HepG2 (cell line): ENCODE results near the gene CITED2. TPM values are rescaled to one million over a fixed set of nuclear protein-coding genes. Genes with fewer than 3 reads are reported as not detected.

Source experiments
- ATAC-seq: fragments of 200-7000 bp; cut with Tn5 transposase; 3 replicates; pipeline ENCODE4 v1.9.1; 2020; ENCODE audit warnings: mild to moderate bottlenecking, moderate library complexity
- BruUV-seq: library from RNA; stranded (reverse); fragments of 400-500 nt; replicated peaks from 2 replicates; lab custom pipeline; 2021; lab: Mats Ljungman, UMichigan
- CTCF ChIA-PET: fragments of 300-600 bp; formaldehyde crosslinking; extraction: SDS; loops from one replicate; lab custom pipeline; 2021; ENCODE audit warnings: low total read pairs, inconsistent platforms, low intra/inter-chr PET ratio; lab: Yijun Ruan, JAX
- POLR2A ChIA-PET: fragments of 350-600 bp; sonication (Branson Sonifier 250); formaldehyde crosslinking; loops from one replicate; lab custom pipeline; 2020; ENCODE audit warnings: antibody characterized with exemption, inconsistent platforms; lab: Yijun Ruan, JAX
- DNase-seq: peaks from one replicate; pipeline ENCODE4 v3.0.0-alpha.2; 2015; ENCODE audit warnings: low spot score
- FAIRE-seq: peaks from 3 replicates; lab custom pipeline; 2011; peaks lifted over from hg19 to GRCh38; lab: Jason Lieb, UNC
- H2AFZ ChIP-seq: one replicate; pipeline ENCODE4 v1.6.1; 2011; ENCODE audit warnings: low read length, inconsistent platforms
- H3K27ac ChIP-seq: fragments of 300-600 bp; 3 replicates; pipeline ENCODE4 v1.8.0; 2011; ENCODE audit warnings: mixed run types, mild to moderate bottlenecking, mixed read lengths, low read length, inconsistent platforms; ENCODE audit not compliant: insufficient read depth; ENCODE audit errors: extremely low read length
- H3K27me3 ChIP-seq, 2 experiments: fragments of 200-600 bp in 1 of 2; 2 replicates in 1 of 2; 3 replicates in 1 of 2; pipeline versions ENCODE4 v1.6.0 to v1.8.0; 2011; ENCODE audit warnings: low read length in 2 of 2, mild to moderate bottlenecking in 2 of 2, moderate library complexity in 2 of 2, inconsistent platforms in 1 of 2; ENCODE audit not compliant: insufficient read depth in 2 of 2, control insufficient read depth in 1 of 2
- H3K36me3 ChIP-seq, 2 experiments: fragments of 200-600 bp in 1 of 2; replicated peaks in 1 of 2; 2 replicates in 1 of 2; 3 replicates in 1 of 2; pipeline versions ENCODE4 v1.5.1 to v1.8.0; 2011; ENCODE audit warnings: low read length in 2 of 2, inconsistent platforms in 1 of 2; ENCODE audit not compliant: insufficient read depth in 2 of 2, control insufficient read depth in 1 of 2
- H3K4me1 ChIP-seq: 2 replicates; pipeline ENCODE4 v1.5.1; 2012; ENCODE audit warnings: low read length, inconsistent platforms; ENCODE audit not compliant: insufficient read depth
- H3K4me2 ChIP-seq: 2 replicates; pipeline ENCODE4 v1.6.0; 2011; ENCODE audit warnings: low read depth, low read length, inconsistent platforms
- H3K4me3 ChIP-seq, 3 experiments: fragments of 200-600 bp in 1 of 3; sonication (generic), shearing (Covaris generic) in 1 of 3; replicated peaks in 1 of 3; 2 replicates each; pipeline ENCODE4 v1.5.1; 2011 to 2016; ENCODE audit warnings: low read length in 3 of 3, inconsistent platforms in 2 of 3, low read depth in 2 of 3, mild to moderate bottlenecking in 2 of 3, control low read depth in 1 of 3, mixed read lengths in 1 of 3; ENCODE audit not compliant: insufficient read depth in 1 of 3
- H3K79me2 ChIP-seq: one replicate; pipeline ENCODE4 v1.6.1; 2011; ENCODE audit warnings: low read length, inconsistent platforms; ENCODE audit not compliant: insufficient read depth
- H3K9ac ChIP-seq: 2 replicates; pipeline ENCODE4 v1.6.0; 2011; ENCODE audit warnings: mild to moderate bottlenecking, low read depth, low read length, inconsistent platforms; ENCODE audit not compliant: insufficient read depth
- H3K9me3 ChIP-seq: 2 replicates; pipeline ENCODE4 v1.5.1; 2012; ENCODE audit warnings: mild to moderate bottlenecking, low read length
- H4K20me1 ChIP-seq: 2 replicates; pipeline ENCODE4 v1.6.0; 2011; ENCODE audit warnings: inconsistent platforms, mild to moderate bottlenecking, low read length, moderate library complexity; ENCODE audit not compliant: insufficient read depth
- BHLHE40 ChIP-seq: IDR thresholded peaks from 2 replicates; pipeline ENCODE4 v1.6.1; 2011; ENCODE audit warnings: low read length, improper control_type of control experiment
- GZF1 ChIP-seq: sonication (generic); formaldehyde crosslinking; IDR thresholded peaks from 2 replicates; pipeline ENCODE4 v1.5.1; 2020; ENCODE audit warnings: mild to moderate bottlenecking, missing genetic modification reagents
- NFE2L2 ChIP-seq: fragments of 150-350 bp; IDR thresholded peaks from 2 replicates; pipeline ENCODE4 v1.6.1; 2014; ENCODE audit warnings: low read length
- NR1H2 ChIP-seq: sonication (generic); formaldehyde crosslinking; IDR thresholded peaks from 2 replicates; pipeline ENCODE4 v1.8.1; 2022; ENCODE audit warnings: low read depth, missing genetic modification reagents, borderline replicate concordance
- PHB2 ChIP-seq: fragments of 450-650 bp; IDR thresholded peaks from 2 replicates; pipeline ENCODE4 v1.6.1; 2018; ENCODE audit not compliant: partially characterized antibody
- TBX2 ChIP-seq: sonication (generic); formaldehyde crosslinking; IDR thresholded peaks from 2 replicates; pipeline ENCODE4 v1.5.0; 2020; ENCODE audit warnings: missing genetic modification reagents, mild to moderate bottlenecking, borderline replicate concordance
- ZNF44 ChIP-seq: sonication (generic); formaldehyde crosslinking; IDR thresholded peaks from 2 replicates; pipeline ENCODE4 v1.5.1; 2020; ENCODE audit warnings: mild to moderate bottlenecking, missing genetic modification reagents
- ZNF510 ChIP-seq: sonication (generic); formaldehyde crosslinking; IDR thresholded peaks from 2 replicates; pipeline ENCODE4 v1.4.0; 2020; ENCODE audit warnings: low read depth, mild to moderate bottlenecking, missing genetic modification reagents
- ZNF615 ChIP-seq: sonication (generic); formaldehyde crosslinking; IDR thresholded peaks from 2 replicates; pipeline ENCODE4 v1.5.0; 2020; ENCODE audit warnings: mild to moderate bottlenecking, missing genetic modification reagents, borderline replicate concordance
- ZNF710 ChIP-seq: sonication (generic); formaldehyde crosslinking; IDR thresholded peaks from 2 replicates; pipeline ENCODE4 v1.5.0; 2020; ENCODE audit warnings: mild to moderate bottlenecking, missing genetic modification reagents, borderline replicate concordance
- ZNF776 ChIP-seq: sonication (generic); formaldehyde crosslinking; IDR thresholded peaks from 2 replicates; pipeline ENCODE4 v1.4.0; 2020; ENCODE audit warnings: mild to moderate bottlenecking, missing genetic modification reagents
- ZNF841 ChIP-seq: sonication (generic); formaldehyde crosslinking; IDR thresholded peaks from 2 replicates; pipeline ENCODE4 v1.8.1; 2023; ENCODE audit warnings: missing genetic modification reagents, borderline replicate concordance
- ZSCAN21 ChIP-seq: sonication (generic); formaldehyde crosslinking; IDR thresholded peaks from 2 replicates; pipeline ENCODE4 v1.8.0; 2022; ENCODE audit warnings: mild to moderate bottlenecking, missing genetic modification reagents, moderate library complexity, borderline replicate concordance
- WGBS: methylation state at CpG from one replicate; pipeline ENCODE4 v1.1.6; 2017; ENCODE audit warnings: low lambda C conversion rate; 5-methylcytosine and 5-hydroxymethylcytosine counted together
- in situ Hi-C: cut with HindIII; loops from 2 replicates; pipeline ENCODE4 v1.10.0; 2017; ENCODE audit warnings: low pct_unique_long_range_greater_than_20kb; ENCODE audit not compliant: extremely low pct_ligation_motif_present
- intact Hi-C: fragments of 100-400 bp; cut with micrococcal nuclease; formaldehyde crosslinking; loops from one replicate; pipeline ENCODE4 v1.10.0; 2022; ENCODE audit not compliant: unreplicated experiment
- polyA plus RNA-seq, 8 experiments: library from polyadenylated mRNA; depleted of rRNA in 3 of 8; stranded (reverse) in 7 of 8; unstranded in 1 of 8; fragments of >200 nt; fragmentation: Illumina TruSeq in 4 of 8; extraction: Trizol in 4 of 8; gene quantifications; 2 replicates each; pipeline versions ENCODE4 v1.2.1 to v1.2.3, GENCODE V29; 2011 to 2016; ENCODE audit warnings: low read depth in 4 of 8, missing spikeins in 1 of 8, mixed read lengths in 1 of 8; ENCODE audit not compliant: insufficient read depth in 1 of 8
- total RNA-seq, 5 experiments: library from RNA; depleted of rRNA; stranded (reverse); fragments of >200 nt; fragmentation: Illumina TruSeq; extraction: Trizol; gene quantifications; 2 replicates each; pipeline ENCODE4 v1.2.3, GENCODE V29; 2016; ENCODE audit warnings: low read depth in 1 of 5
- TF ChIP-seq, protein P1 (sequence below): sonication (generic); formaldehyde crosslinking; IDR thresholded peaks from 2 replicates; pipeline ENCODE4 v1.5.0; 2020; ENCODE audit warnings: missing genetic modification reagents, mild to moderate bottlenecking, borderline replicate concordance

CITED2 gene
- total and polyA plus RNA-seq, 2 of the 13 experiments (the other 11 are each of a cell fraction or from before 2014, with no cell fraction given), result 17.6 to 57.2 TPM

DNA sequence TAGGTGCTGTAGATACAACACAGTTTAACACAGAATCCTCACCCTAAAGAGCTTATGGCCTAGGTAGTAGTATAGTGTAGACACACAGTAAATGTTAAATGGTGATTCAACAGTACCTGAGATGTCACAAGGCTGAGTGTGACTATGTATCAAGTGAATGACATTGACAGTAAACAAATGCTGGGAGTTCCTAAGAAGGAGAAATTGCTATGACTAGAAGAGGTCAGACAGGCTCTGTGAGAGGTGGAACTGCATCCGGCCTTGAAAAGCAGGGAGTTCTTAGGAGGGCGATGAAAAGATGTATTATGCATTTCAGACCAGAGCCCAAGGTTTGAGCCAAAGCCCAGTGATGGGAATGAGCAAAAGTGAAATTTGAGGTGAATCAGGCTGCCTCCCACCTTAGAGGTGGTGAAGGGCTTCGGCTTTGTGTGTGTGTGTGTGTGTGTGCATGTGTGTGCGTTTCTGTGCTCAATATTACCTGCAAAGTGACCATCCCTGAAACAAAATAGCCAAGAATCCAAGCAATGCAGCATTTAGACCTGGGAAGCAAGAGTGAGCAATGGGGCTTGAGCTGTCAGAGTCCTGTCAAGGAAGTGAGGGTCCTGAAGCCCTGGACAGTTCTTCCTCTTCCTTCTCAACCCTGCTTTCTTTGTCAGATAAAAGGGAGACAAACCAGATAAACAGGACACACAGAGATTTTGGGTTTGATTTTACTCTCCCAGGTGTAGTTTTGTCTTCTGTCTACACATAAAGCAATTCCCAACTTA lies 32.3 kb upstream of the CITED2 start:
- H3K4me2 ChIP-seq, result no peak overlapping the region
- in situ Hi-C loops, result no loop called here
- 43% methylated on average over 4 of the region's 4 CpGs for WGBS

More for the DNA sequence above, 32.3 kb upstream of the CITED2 start:
- Histone ChIP-seq H3K4me3 (no peak overlapping the region), H3K9me3 (no peaks in the 10 kb centered on the region), H3K36me3 (no peaks in the 10 kb centered on the region), H2AFZ (no peak overlapping the region), H3K27me3 (peaks cover 0 to 2% of the 10 kb centered on the region in 2 experiments; a peak in 1 of 5 replicates), H4K20me1 (no peaks in the 10 kb centered on the region), H3K27ac (no peak overlapping the region), H3K4me1 (no peaks in the 10 kb centered on the region), H3K9ac (no peak overlapping the region), H3K79me2 (no peaks in the 10 kb centered on the region)
- FAIRE-seq (no peak), DNase-seq (no peak), ATAC-seq (no peak)
- intact Hi-C loops, result no loop called here
- POLR2A ChIA-PET, result no interaction called here
- BruUV-seq, result no TSS peak
- CTCF ChIA-PET, result no interaction called here
- TF ChIP-seq ZNF710 (CRISPR knock-in tag), result no peak
- TF ChIP-seq, protein P1, sequence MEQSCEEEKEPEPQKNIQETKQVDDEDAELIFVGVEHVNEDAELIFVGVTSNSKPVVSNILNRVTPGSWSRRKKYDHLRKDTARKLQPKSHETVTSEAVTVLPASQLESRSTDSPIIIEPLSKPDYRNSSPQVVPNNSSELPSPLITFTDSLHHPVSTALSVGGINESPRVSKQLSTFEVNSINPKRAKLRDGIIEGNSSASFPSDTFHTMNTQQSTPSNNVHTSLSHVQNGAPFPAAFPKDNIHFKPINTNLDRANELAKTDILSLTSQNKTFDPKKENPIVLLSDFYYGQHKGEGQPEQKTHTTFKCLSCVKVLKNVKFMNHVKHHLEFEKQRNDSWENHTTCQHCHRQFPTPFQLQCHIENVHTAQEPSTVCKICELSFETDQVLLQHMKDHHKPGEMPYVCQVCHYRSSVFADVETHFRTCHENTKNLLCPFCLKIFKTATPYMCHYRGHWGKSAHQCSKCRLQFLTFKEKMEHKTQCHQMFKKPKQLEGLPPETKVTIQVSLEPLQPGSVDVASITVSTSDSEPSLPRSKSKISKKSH, result no peak
- TF ChIP-seq NFE2L2, result no peak
- no peak for TF ChIP-seq ZNF776 (CRISPR knock-in tag)
- no peak for TF ChIP-seq PHB2
- no peak for TF ChIP-seq TBX2
- TF ChIP-seq ZSCAN21 (CRISPR knock-in tag), result no peak
- no peak for TF ChIP-seq ZNF510 (CRISPR knock-in tag)
- TF ChIP-seq ZNF44 (CRISPR knock-in tag), result no peak
- no peak for TF ChIP-seq BHLHE40
- TF ChIP-seq GZF1 (CRISPR knock-in tag), result no peak
- no peak for TF ChIP-seq NR1H2
- no peak for TF ChIP-seq ZNF615 (CRISPR knock-in tag)
- TF ChIP-seq ZNF841 (CRISPR knock-in tag), result no peak
